Measurements from ENCODE around the gene SCG5. TPM values are rescaled to one million over a fixed set of nuclear protein-coding genes. Genes with fewer than 3 reads are reported as not detected.

Gene SCG5
- total RNA-seq, 1 experiment from 2014 or later = 23.9 TPM

DNA sequence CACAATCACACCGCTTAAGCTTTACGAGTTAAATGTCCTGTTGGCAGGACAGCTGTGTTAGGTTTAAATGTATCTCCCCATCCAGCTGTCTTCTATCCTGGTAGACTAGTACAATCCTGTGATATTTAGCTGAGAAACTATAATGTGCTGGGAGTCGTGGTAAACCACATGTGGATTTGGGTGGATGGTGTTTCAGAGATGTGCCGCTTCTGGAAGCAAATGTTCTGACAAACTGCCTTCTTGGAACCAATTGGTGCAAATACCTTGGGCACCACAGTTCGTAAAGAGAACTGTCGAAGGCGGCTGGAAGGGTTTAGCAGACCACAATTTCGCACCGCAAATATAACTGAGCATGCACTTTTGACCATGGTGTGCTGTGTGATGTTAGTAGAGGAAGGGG, 15.0 kb downstream of the SCG5 start:
- H3K4ac ChIP-seq (ENCODE audit: low read depth, low read length) = no peak overlapping the region
- no peaks in the 10 kb centered on the region; the same call in 1 of the 2 replicates for H3K4me1 ChIP-seq (ENCODE audit: insufficient read depth, low read length)
- H2BK5ac ChIP-seq (ENCODE audit: insufficient read length, low read length) = no peak overlapping the region
- no peak overlapping the region for H3K27ac Mint-ChIP-seq
- H2AFZ ChIP-seq (ENCODE audit: low read length) = no peak overlapping the region
- no peak overlapping the region for H4K91ac ChIP-seq (ENCODE audit: insufficient read length, low read depth, low read length)
- no peak overlapping the region for H3K56ac ChIP-seq (ENCODE audit: insufficient read length, low read depth, low read length)
- H2BK20ac ChIP-seq (ENCODE audit: low read depth, low read length, poor library complexity, severe bottlenecking) = no peak overlapping the region
- no CpG with 5 or more reads among the region's 9 CpGs for WGBS (ENCODE audit: extremely low coverage, insufficient read length, low lambda C conversion rate)
- no peak overlapping the region for H3T11ph ChIP-seq (ENCODE audit: low read length)
- no peaks in the 10 kb centered on the region for H3K9me3 ChIP-seq (ENCODE audit: control insufficient read depth, low read depth, low read length)
- no peak overlapping the region for H3K9ac ChIP-seq (ENCODE audit: extremely low read depth, insufficient read length, low read length)
- DNase-seq = no peak
- no peaks in the 10 kb centered on the region for H3K79me2 ChIP-seq (ENCODE audit: insufficient read depth, low read length)
- no peaks in the 10 kb centered on the region for H4K20me1 ChIP-seq (ENCODE audit: control insufficient read depth, insufficient read depth, insufficient read length)
- no peak overlapping the region for H2BK15ac ChIP-seq (ENCODE audit: low read depth, low read length)
- H3K18ac ChIP-seq (ENCODE audit: insufficient read length, low read depth, low read length) = no peak overlapping the region
- H2BK120ac ChIP-seq (ENCODE audit: low read depth, low read length, poor library complexity, severe bottlenecking) = no peak overlapping the region
- H3K23ac ChIP-seq (ENCODE audit: insufficient read length, low read depth, low read length) = no peak overlapping the region
- H2BK12ac ChIP-seq (ENCODE audit: insufficient read length, low read depth, low read length) = no peak overlapping the region
- H3K9me3 Mint-ChIP-seq = no peaks in the 10 kb centered on the region; a peak in 1 of 5 replicates
- peaks cover 0 to 18% (median 6%) of the 10 kb centered on the region in 3 experiments; a peak in 2 of 7 replicates for H3K36me3 Mint-ChIP-seq (ENCODE audit: insufficient read depth in 1 of 3, low read depth in 3 of 3)
- peaks cover 31 to 46% of the 10 kb centered on the region in 2 experiments for H3K4me1 Mint-ChIP-seq
- H3K4me2 ChIP-seq (ENCODE audit: insufficient read depth, insufficient read length, low read length) = no peak overlapping the region
- no peak overlapping the region for H3K27ac ChIP-seq (ENCODE audit: insufficient read length, low read depth, low read length)
- no peaks in the 10 kb centered on the region for H3K79me1 ChIP-seq (ENCODE audit: insufficient read depth, low read depth, low read length, poor library complexity, severe bottlenecking)
- no peak overlapping the region for H3K14ac ChIP-seq (ENCODE audit: insufficient read depth, low read length)
- H3K23me2 ChIP-seq (ENCODE audit: insufficient read length, low read depth, low read length, poor library complexity, severe bottlenecking) = no peaks in the 10 kb centered on the region
- no peaks in the 10 kb centered on the region for H3K27me3 ChIP-seq (ENCODE audit: insufficient read depth, low read length)
- H4K8ac ChIP-seq (replicated peaks; ENCODE audit: insufficient read length, low read depth, low read length) = no peak overlapping the region
- TF ChIP-seq, protein P1, sequence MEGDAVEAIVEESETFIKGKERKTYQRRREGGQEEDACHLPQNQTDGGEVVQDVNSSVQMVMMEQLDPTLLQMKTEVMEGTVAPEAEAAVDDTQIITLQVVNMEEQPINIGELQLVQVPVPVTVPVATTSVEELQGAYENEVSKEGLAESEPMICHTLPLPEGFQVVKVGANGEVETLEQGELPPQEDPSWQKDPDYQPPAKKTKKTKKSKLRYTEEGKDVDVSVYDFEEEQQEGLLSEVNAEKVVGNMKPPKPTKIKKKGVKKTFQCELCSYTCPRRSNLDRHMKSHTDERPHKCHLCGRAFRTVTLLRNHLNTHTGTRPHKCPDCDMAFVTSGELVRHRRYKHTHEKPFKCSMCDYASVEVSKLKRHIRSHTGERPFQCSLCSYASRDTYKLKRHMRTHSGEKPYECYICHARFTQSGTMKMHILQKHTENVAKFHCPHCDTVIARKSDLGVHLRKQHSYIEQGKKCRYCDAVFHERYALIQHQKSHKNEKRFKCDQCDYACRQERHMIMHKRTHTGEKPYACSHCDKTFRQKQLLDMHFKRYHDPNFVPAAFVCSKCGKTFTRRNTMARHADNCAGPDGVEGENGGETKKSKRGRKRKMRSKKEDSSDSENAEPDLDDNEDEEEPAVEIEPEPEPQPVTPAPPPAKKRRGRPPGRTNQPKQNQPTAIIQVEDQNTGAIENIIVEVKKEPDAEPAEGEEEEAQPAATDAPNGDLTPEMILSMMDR (conservative IDR thresholded peaks at IDR 0.05) = no peak
- no peak overlapping the region for H4K5ac ChIP-seq (ENCODE audit: insufficient read length, low read depth, low read length)
- H3K4me3 Mint-ChIP-seq = no peak overlapping the region
- no peak overlapping the region for H2AK5ac ChIP-seq (ENCODE audit: insufficient read length, low read length)
- H3K27me3 Mint-ChIP-seq (ENCODE audit: low read depth) = no peaks in the 10 kb centered on the region

Measured in H9 (cell line).